ENCODE results near the gene CABP4. TPM values are rescaled to one million over a fixed set of nuclear protein-coding genes. Genes with fewer than 3 reads are reported as not detected.

CABP4 gene
- total RNA-seq, 1 experiment from 2014 or later = 0.06 TPM

Other genes with a start within 250 kb of the CABP4 start
- 27.5 and 54.1 TPM in 2 replicates for gene GRK2, start 188.9 kb upstream of the CABP4 start, total RNA-seq (2014; rRNA removed; shearing (Covaris generic))
- 13.1 and 24.0 TPM in 2 replicates for gene ANKRD13D, start 166.1 kb upstream of the CABP4 start, total RNA-seq (2014; rRNA removed; shearing (Covaris generic))
- gene SSH3, start 151.8 kb upstream of the CABP4 start, total RNA-seq (2014; rRNA removed; shearing (Covaris generic)) = 2.9 and 6.9 TPM in 2 replicates
- 54.2 and 56.2 TPM in 2 replicates for gene POLD4, start 101.8 kb upstream of the CABP4 start, total RNA-seq (2014; rRNA removed; shearing (Covaris generic))
- 7.1 TPM in 2 replicates for gene CLCF1, start 81.8 kb upstream of the CABP4 start, total RNA-seq (2014; rRNA removed; shearing (Covaris generic))
- 9.0 and 11.3 TPM in 2 replicates for gene RAD9A, start 63.4 kb upstream of the CABP4 start, total RNA-seq (2014; rRNA removed; shearing (Covaris generic))
- gene PPP1CA, start 53.5 kb upstream of the CABP4 start, total RNA-seq (2014; rRNA removed; shearing (Covaris generic)) = 220 and 273 TPM in 2 replicates
- not detected in 2 replicates for gene TBC1D10C, start 51.3 kb upstream of the CABP4 start, total RNA-seq (2014; rRNA removed; shearing (Covaris generic))
- 0.34 TPM in 1 of 2 replicates, not detected in the other for gene CARNS1, start 39.7 kb upstream of the CABP4 start, total RNA-seq (2014; rRNA removed; shearing (Covaris generic))
- gene RPS6KB2, start 26.9 kb upstream of the CABP4 start, total RNA-seq (2014; rRNA removed; shearing (Covaris generic)) = 36.6 and 42.5 TPM in 2 replicates
- 1.1 and 3.0 TPM in 2 replicates for gene PTPRCAP, start 17.7 kb upstream of the CABP4 start, total RNA-seq (2014; rRNA removed; shearing (Covaris generic))
- gene CORO1B, start 11.9 kb upstream of the CABP4 start, total RNA-seq (2014; rRNA removed; shearing (Covaris generic)) = 78.7 and 85.8 TPM in 2 replicates
- gene GPR152, start 2.6 kb upstream of the CABP4 start, total RNA-seq (2014; rRNA removed; shearing (Covaris generic)) = not detected in 2 replicates
- gene TMEM134, start 13.9 kb downstream of the CABP4 start, total RNA-seq (2014; rRNA removed; shearing (Covaris generic)) = 9.4 and 36.5 TPM in 2 replicates
- 69.5 and 78.5 TPM in 2 replicates for gene AIP, start 27.7 kb downstream of the CABP4 start, total RNA-seq (2014; rRNA removed; shearing (Covaris generic))
- gene PITPNM1, start 50.0 kb downstream of the CABP4 start, total RNA-seq (2014; rRNA removed; shearing (Covaris generic)) = 24.6 and 32.1 TPM in 2 replicates
- gene CDK2AP2, start 52.8 kb downstream of the CABP4 start, total RNA-seq (2014; rRNA removed; shearing (Covaris generic)) = 37.7 and 43.0 TPM in 2 replicates
- gene CABP2, start 68.1 kb downstream of the CABP4 start, total RNA-seq (2014; rRNA removed; shearing (Covaris generic)) = not detected in 2 replicates
- 1,082 and 1,228 TPM in 2 replicates for gene GSTP1, start 128.5 kb downstream of the CABP4 start, total RNA-seq (2014; rRNA removed; shearing (Covaris generic))
- gene NDUFV1, start 151.6 kb downstream of the CABP4 start, total RNA-seq (2014; rRNA removed; shearing (Covaris generic)) = 218 and 229 TPM in 2 replicates
- gene NUDT8, start 174.6 kb downstream of the CABP4 start, total RNA-seq (2014; rRNA removed; shearing (Covaris generic)) = 5.8 and 9.1 TPM in 2 replicates
- gene TBX10, start 184.4 kb downstream of the CABP4 start, total RNA-seq (2014; rRNA removed; shearing (Covaris generic)) = not detected in 2 replicates
- not detected in 2 replicates for gene ACY3, start 195.4 kb downstream of the CABP4 start, total RNA-seq (2014; rRNA removed; shearing (Covaris generic))
- 0.23 TPM in 1 of 2 replicates, not detected in the other for gene ALDH3B2, start 219.3 kb downstream of the CABP4 start, total RNA-seq (2014; rRNA removed; shearing (Covaris generic))